Measurements from ENCODE around the gene CNNM4.

DNA sequence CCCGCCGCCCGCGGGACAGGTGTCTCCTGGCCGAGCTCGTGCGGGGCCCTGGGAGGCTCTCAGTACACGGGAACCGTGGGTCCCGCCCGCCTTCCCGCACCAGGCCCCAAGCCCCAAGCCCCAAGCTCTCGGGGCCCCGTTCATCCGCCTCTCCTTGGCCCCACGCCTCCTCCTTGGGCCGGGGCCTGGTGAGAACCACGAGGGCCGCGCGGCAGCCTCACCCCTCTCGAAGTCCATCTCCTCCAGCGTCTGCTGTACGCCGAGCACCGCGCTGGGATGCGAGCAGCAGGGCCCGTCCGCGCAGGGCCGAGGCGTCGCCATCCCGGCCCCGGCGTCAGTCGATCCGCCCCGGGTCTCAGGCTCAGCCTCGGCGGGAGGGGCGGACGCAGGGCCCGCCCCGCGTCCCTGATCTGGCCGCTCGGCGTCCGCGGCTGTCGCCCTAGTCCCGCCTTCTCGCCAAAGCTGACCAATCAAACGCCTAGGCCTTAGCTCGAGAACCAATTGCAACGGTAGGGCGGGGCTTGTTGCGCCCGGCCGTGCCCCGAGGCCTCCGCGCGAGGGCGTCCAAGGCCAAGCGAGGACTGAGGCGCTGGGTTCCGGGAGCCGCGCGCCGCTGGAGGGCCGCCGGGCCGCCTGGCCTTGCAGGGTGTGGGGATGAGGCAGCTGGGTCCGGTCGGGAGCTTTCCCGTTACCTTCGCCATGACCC is 97.1 kb downstream of the CNNM4 start, which contains the start of gene ANKRD39:
- TF ChIP-seq GATA2 (IDR thresholded peaks at IDR 0.05; ENCODE audit: low read depth, low read length) = no peak
- TF ChIP-seq GATA3 (IDR thresholded peaks at IDR 0.05; ENCODE audit: low read depth, low read length) = no peak

All from SH-SY5Y (cell line).